HG03432 (cell line): Measurements from ENCODE around the gene CIRBP.

Experiments used
- ATAC-seq: cut with Tn5 transposase; IDR thresholded peaks from one replicate; pipeline ENCODE4 v1.9.1; 2021; ENCODE audit warnings: mild to moderate bottlenecking, moderate library complexity; ENCODE audit not compliant: unreplicated experiment

The CIRBP gene

GRCh38 chr19:1254530-1255185 is 14.5 kb upstream of the CIRBP start:
- no peak for ATAC-seq

GRCh38 chr19:1255186-1256161 is 13.7 kb upstream of the CIRBP start:
- no peak for ATAC-seq

GRCh38 chr19:1256646-1257474 is 12.3 kb upstream of the CIRBP start:
- no peak for ATAC-seq

GRCh38 chr19:1257475-1258162 is 11.5 kb upstream of the CIRBP start:
- no peak for ATAC-seq

GRCh38 chr19:1258163-1258492 is 11.0 kb upstream of the CIRBP start:
- no peak for ATAC-seq

GRCh38 chr19:1258707-1259205 is 10.4 kb upstream of the CIRBP start:
- no peak for ATAC-seq

- ATAC-seq: no peak
Measured at GRCh38 chr19:1259206-1259875, 9.8 kb upstream of the CIRBP start.

GRCh38 chr19:1259876-1260748 is 9.0 kb upstream of the CIRBP start:
- ATAC-seq: peak; percentile 4

- ATAC-seq: peak; percentile 50
Measured at GRCh38 chr19:1260749-1261537, 8.2 kb upstream of the CIRBP start.

GRCh38 chr19:1261538-1261797 is 7.7 kb upstream of the CIRBP start:
- no peak for ATAC-seq

- ATAC-seq: no peak
Measured at GRCh38 chr19:1261798-1262622, 7.1 kb upstream of the CIRBP start.

- no peak for ATAC-seq
Measured at GRCh38 chr19:1262623-1263123, 6.5 kb upstream of the CIRBP start.

- ATAC-seq: no peak
Measured at GRCh38 chr19:1263188-1263587, 5.9 kb upstream of the CIRBP start.

- no peak for ATAC-seq
Measured at GRCh38 chr19:1264801-1265614, 4.1 kb upstream of the CIRBP start.

GRCh38 chr19:1265615-1266128 is 3.5 kb upstream of the CIRBP start:
- no peak for ATAC-seq

GRCh38 chr19:1266129-1266915 is 2.8 kb upstream of the CIRBP start:
- ATAC-seq: peak; percentile 32
